ENCODE data around the gene HOXB4. TPM values are rescaled to one million over a fixed set of nuclear protein-coding genes. Genes with fewer than 3 reads are reported as not detected.

HOXB4 gene
- total and polyA plus RNA-seq, 2 of the 4 experiments (the other 2 are of a cell fraction), result 2.0 to 8.5 TPM

DNA sequence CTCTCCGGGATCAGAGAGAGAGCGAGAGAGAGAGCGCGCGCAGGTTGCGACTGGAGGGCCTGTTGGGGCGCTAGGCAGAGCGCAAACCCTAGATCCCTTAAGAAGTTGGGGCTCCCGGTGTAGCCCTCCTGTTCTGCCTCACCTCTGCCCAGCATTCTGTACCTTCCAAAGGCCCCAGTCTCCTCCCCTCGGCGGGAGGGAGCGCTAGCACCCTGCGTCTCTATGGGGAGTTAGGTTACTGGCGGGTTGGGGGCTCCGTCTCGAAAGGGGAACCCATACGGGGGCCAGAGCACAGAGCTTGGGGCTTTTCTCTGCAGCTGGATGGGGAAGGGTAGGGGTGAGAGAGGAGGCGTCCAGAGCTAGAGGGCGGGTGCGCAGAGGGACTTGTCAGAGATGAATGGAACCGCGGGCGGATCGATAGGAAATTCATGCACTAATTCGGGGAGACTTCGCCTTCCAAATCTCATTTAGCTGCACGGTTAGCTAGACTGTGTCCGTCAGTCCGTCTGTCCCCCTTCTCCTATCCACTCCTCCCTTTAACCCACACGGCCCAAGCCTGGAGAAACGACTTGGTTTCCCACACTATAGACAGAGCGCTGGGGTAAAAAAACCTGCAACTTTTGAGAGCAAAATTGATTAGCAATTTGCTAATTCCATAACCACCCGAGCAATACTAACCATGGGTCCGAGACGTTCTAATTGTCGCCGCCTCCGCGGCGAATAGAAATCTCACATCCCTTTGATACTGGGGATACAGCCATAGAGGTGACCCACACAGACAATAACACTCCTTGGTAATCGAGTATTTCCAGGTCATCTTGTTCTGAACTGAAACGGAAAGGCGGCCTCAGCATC lies 693 bp upstream of the HOXB4 start:
- peak overlapping the region; percentile 97 for H3K4ac ChIP-seq (ENCODE audit: low read depth, low read length)
- no peaks in the 10 kb centered on the region for H3K9me3 ChIP-seq (ENCODE audit: control insufficient read depth, insufficient read depth, low read length)
- no TSS peak for BruUV-seq (replicated peaks)
- dilution Hi-C loops (cut with HindIII; ENCODE audit: low sequenced_read_pairs, unreplicated experiment), result no loop called here
- no peaks in the 10 kb centered on the region for H3K79me1 ChIP-seq (ENCODE audit: low read depth in 1 of 2, low read length in 2 of 2)
- H3K36me3 ChIP-seq (ENCODE audit: control insufficient read depth, insufficient read depth, low read length), result peaks cover 33% of the 10 kb centered on the region
- 1% methylated on average over 12 of the region's 43 CpGs; no CpG with 5 or more reads in 1 of the 2 experiments for WGBS, 2 experiments (ENCODE audit: extremely low coverage in 2 of 2, insufficient read length in 1 of 2)
- no peaks in the 10 kb centered on the region for H3K27me3 ChIP-seq (ENCODE audit: control insufficient read depth, insufficient read depth, low read length)
- ChIA-PET CTCF (interaction anchor here (0.6 kb wide), 1 partner anchor 247 kb away, joined by 6 read pairs; no protein-coding TSS in a partner anchor), POLR2A (ENCODE audit: unreplicated experiment) (interaction anchor here (1.7 kb wide), 1 partner anchor 32 kb away, joined by 4 read pairs; no protein-coding TSS in a partner anchor)
- peak overlapping the region; percentile 61 for H2BK20ac ChIP-seq (ENCODE audit: low read depth, low read length)
- H3K23ac ChIP-seq (ENCODE audit: low read depth, low read length), result peak overlapping the region; percentile 100
- TF ChIP-seq RFX5 (IDR thresholded peaks at IDR 0.05; ENCODE audit: low read depth, low read length), result no peak
- TF ChIP-seq RAD21 (IDR thresholded peaks at IDR 0.05; ENCODE audit: low read length), result no peak
- TF ChIP-seq, protein P1, sequence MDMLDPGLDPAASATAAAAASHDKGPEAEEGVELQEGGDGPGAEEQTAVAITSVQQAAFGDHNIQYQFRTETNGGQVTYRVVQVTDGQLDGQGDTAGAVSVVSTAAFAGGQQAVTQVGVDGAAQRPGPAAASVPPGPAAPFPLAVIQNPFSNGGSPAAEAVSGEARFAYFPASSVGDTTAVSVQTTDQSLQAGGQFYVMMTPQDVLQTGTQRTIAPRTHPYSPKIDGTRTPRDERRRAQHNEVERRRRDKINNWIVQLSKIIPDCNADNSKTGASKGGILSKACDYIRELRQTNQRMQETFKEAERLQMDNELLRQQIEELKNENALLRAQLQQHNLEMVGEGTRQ (IDR thresholded peaks at IDR 0.05; ENCODE audit: low read depth, low read length), result no peak
- TF ChIP-seq MXI1 (IDR thresholded peaks at IDR 0.05; ENCODE audit: borderline replicate concordance, low read depth, low read length), result no peak
- TF ChIP-seq NFE2L2 (IDR thresholded peaks at IDR 0.05; ENCODE audit: low read depth, low read length), result no peak
- TF ChIP-seq, protein P2, sequence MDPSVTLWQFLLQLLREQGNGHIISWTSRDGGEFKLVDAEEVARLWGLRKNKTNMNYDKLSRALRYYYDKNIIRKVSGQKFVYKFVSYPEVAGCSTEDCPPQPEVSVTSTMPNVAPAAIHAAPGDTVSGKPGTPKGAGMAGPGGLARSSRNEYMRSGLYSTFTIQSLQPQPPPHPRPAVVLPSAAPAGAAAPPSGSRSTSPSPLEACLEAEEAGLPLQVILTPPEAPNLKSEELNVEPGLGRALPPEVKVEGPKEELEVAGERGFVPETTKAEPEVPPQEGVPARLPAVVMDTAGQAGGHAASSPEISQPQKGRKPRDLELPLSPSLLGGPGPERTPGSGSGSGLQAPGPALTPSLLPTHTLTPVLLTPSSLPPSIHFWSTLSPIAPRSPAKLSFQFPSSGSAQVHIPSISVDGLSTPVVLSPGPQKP (IDR thresholded peaks at IDR 0.05; ENCODE audit: borderline replicate concordance, low read depth, low read length), result no peak
- TF ChIP-seq SMC3 (IDR thresholded peaks at IDR 0.05; ENCODE audit: low read depth, low read length), result no peak
- TF ChIP-seq MAZ (IDR thresholded peaks at IDR 0.05; ENCODE audit: borderline replicate concordance, low read depth, low read length), result no peak
- TF ChIP-seq RCOR1 (IDR thresholded peaks at IDR 0.05; ENCODE audit: insufficient replicate concordance, low read length), result no peak
- no peak for TF ChIP-seq MAFK (IDR thresholded peaks at IDR 0.05; ENCODE audit: low read depth, low read length)
- no peak for TF ChIP-seq CHD1 (IDR thresholded peaks at IDR 0.05; ENCODE audit: low read depth, low read length)
- H3K4me2 ChIP-seq (ENCODE audit: low read depth, low read length), result peak overlapping the region; percentile 91
- H2AK9ac ChIP-seq (replicated peaks; ENCODE audit: low read depth, low read length, poor library complexity), result peak overlapping the region; percentile 75
- peak overlapping the region; percentile 63; the same call in 2 of the 3 replicates for H2BK15ac ChIP-seq (ENCODE audit: low read depth, low read length)
- peak overlapping the region; percentile 93 for H2BK120ac ChIP-seq (ENCODE audit: low read depth, low read length)
- peak overlapping the region; percentile 60 for H3K4me3 ChIP-seq (ENCODE audit: insufficient read depth, low read depth, low read length)
- peak overlapping the region; percentile 97 for H3K14ac ChIP-seq (replicated peaks; ENCODE audit: low read depth, low read length)
- H2AFZ ChIP-seq (replicated peaks; ENCODE audit: low read length, poor library complexity), result peak overlapping the region; percentile 71
- H3K9ac ChIP-seq (ENCODE audit: low read depth, low read length), result peak overlapping the region; percentile 96
- peak overlapping the region; percentile 89 to 94 for H4K8ac ChIP-seq (ENCODE audit: low read depth in 2 of 2, low read length in 2 of 2)
- intact Hi-C loops (cut with micrococcal nuclease), result no loop called here
- H3K56ac ChIP-seq (ENCODE audit: extremely low read depth, insufficient read depth, low read length), result peak overlapping the region; percentile 99
- in situ Hi-C loops (cut with MboI; ENCODE audit: low sequenced_read_pairs), result no loop called here
- peak overlapping the region; percentile 99 for H2BK5ac ChIP-seq (ENCODE audit: low read depth, low read length, poor library complexity, severe bottlenecking)
- ATAC-seq (ENCODE audit: low read depth), result no peak
- H2AK5ac ChIP-seq (ENCODE audit: low read depth, low read length), result peak overlapping the region; percentile 87
- peaks cover 14% of the 10 kb centered on the region for H3K4me1 ChIP-seq (ENCODE audit: control insufficient read depth, insufficient read depth, low read length)
- peak overlapping the region; percentile 99 for H3K27ac ChIP-seq (ENCODE audit: insufficient read depth, low read length)
- DNase-seq, result peak; percentile 63
- H3K9me1 ChIP-seq (ENCODE audit: insufficient read depth, low read length), result no peaks in the 10 kb centered on the region; the same call in 1 of the 2 replicates
- peak overlapping the region; percentile 92 for H4K91ac ChIP-seq (ENCODE audit: insufficient read depth, low read depth, low read length)
- peak overlapping the region; percentile 93 for H4K5ac ChIP-seq (ENCODE audit: low read depth, low read length)
- peaks cover 5% of the 10 kb centered on the region for H4K20me1 ChIP-seq (ENCODE audit: insufficient read depth, low read length)
- H3K18ac ChIP-seq (ENCODE audit: low read depth, low read length), result peak overlapping the region; percentile 93
